OCI-LY7 (cell line): Measurements from ENCODE around the gene DPYD. TPM values are rescaled to one million over a fixed set of nuclear protein-coding genes. Genes with fewer than 3 reads are reported as not detected.

Experiments
- BruUV-seq: library from RNA; stranded (reverse); fragments of 400-500 nt; replicated peaks from 2 replicates; lab custom pipeline; 2021; lab: Mats Ljungman, UMichigan
- CTCF ChIA-PET: fragments of 300-600 bp; sonication (Branson Sonifier 250); formaldehyde crosslinking; loops from one replicate; lab custom pipeline; 2022; ENCODE audit warnings: antibody characterized with exemption; ENCODE audit not compliant: unreplicated experiment; lab: Charles Lee
- POLR2A ChIA-PET: fragments of 300-600 bp; sonication (Branson Sonifier 250); formaldehyde crosslinking; loops from one replicate; lab custom pipeline; 2022; ENCODE audit warnings: antibody characterized with exemption; lab: Charles Lee
- DNase-seq: peaks from one replicate; pipeline ENCODE4 v3.0.0-alpha.2; 2015; ENCODE audit warnings: low spot score
- H2AFZ ChIP-seq: fragments of 200-600 bp; sonication (generic), shearing (Covaris generic); 2 replicates; pipeline ENCODE4 v1.6.1; 2014; ENCODE audit warnings: mild to moderate bottlenecking, antibody characterized with exemption, low read length, moderate library complexity
- H3K27ac ChIP-seq: fragments of 200-600 bp; sonication (generic); 2 replicates; pipeline ENCODE4 v1.5.1; 2014; ENCODE audit warnings: mixed run types, low read depth, mild to moderate bottlenecking, moderate library complexity, low read length, inconsistent platforms; ENCODE audit not compliant: poor library complexity, severe bottlenecking
- H3K36me3 ChIP-seq: fragments of 200-600 bp; sonication (generic); 2 replicates; pipeline ENCODE4 v1.6.1; 2014; ENCODE audit warnings: mild to moderate bottlenecking, antibody characterized with exemption, low read length, moderate library complexity, mixed read lengths; ENCODE audit not compliant: insufficient read depth
- H3K4me1 ChIP-seq: fragments of 200-600 bp; sonication (generic); 2 replicates; pipeline ENCODE4 v1.5.1; 2014; ENCODE audit warnings: mild to moderate bottlenecking, low read length; ENCODE audit not compliant: insufficient read depth, poor library complexity, severe bottlenecking
- H3K4me2 ChIP-seq: fragments of 200-600 bp; sonication (generic); 2 replicates; pipeline ENCODE4 v1.6.1; 2014; ENCODE audit warnings: mild to moderate bottlenecking, low read length
- H3K4me3 ChIP-seq: fragments of 200-600 bp; sonication (generic); 2 replicates; pipeline ENCODE4 v1.5.1; 2014; ENCODE audit warnings: mild to moderate bottlenecking, low read depth, low read length; ENCODE audit not compliant: poor library complexity, severe bottlenecking
- H3K79me2 ChIP-seq: fragments of 200-600 bp; sonication (generic); 2 replicates; pipeline ENCODE4 v1.6.1; 2016; ENCODE audit warnings: low read depth, mild to moderate bottlenecking, low read length, moderate library complexity, mixed read lengths; ENCODE audit not compliant: insufficient read depth
- H3K9me2 ChIP-seq: fragments of 200-600 bp; sonication (generic); 2 replicates; pipeline ENCODE4 v1.6.1; 2016; ENCODE audit warnings: mild to moderate bottlenecking, low read length, mixed read lengths; ENCODE audit not compliant: insufficient read depth
- H3K9me3 ChIP-seq: fragments of 200-600 bp; sonication (generic); 2 replicates; pipeline ENCODE4 v1.6.1; 2014; ENCODE audit warnings: mild to moderate bottlenecking, mixed run types, low read length, mixed read lengths
- H4K20me1 ChIP-seq: fragments of 200-600 bp; sonication (generic); 2 replicates; pipeline ENCODE4 v1.6.1; 2014; ENCODE audit warnings: mild to moderate bottlenecking, antibody characterized with exemption, low read length, moderate library complexity, mixed read lengths; ENCODE audit not compliant: insufficient read depth
- EZH2phosphoT487 ChIP-seq: fragments of 200-600 bp; sonication (generic); IDR thresholded peaks from 2 replicates; pipeline ENCODE4 v1.6.1; 2018; ENCODE audit warnings: low read depth, borderline replicate concordance, mild to moderate bottlenecking, mixed run types, antibody characterized with exemption, low read length, moderate library complexity, mixed read lengths
- intact Hi-C: fragments of 100-400 bp; cut with micrococcal nuclease; formaldehyde crosslinking; loops from one replicate; pipeline ENCODE4 v1.10.0; 2022; ENCODE audit not compliant: unreplicated experiment
- total RNA-seq, 2 experiments: library from RNA; depleted of rRNA in 1 of 2; stranded (reverse); fragments of >200 nt in 1 of 2; shearing (Covaris generic) in 1 of 2; gene quantifications; 2 replicates each; pipeline ENCODE4 v1.2.3, GENCODE V29; 2014 to 2022
- TF ChIP-seq, protein P1 (sequence below): fragments of 200-600 bp; sonication (generic); conservative IDR thresholded peaks from 2 replicates; pipeline ENCODE4 v1.5.1; 2014; ENCODE audit warnings: mild to moderate bottlenecking, antibody characterized with exemption, low read length, moderate library complexity, mixed read lengths

DPYD gene
- total RNA-seq, 2 experiments from 2014 or later: 5.5 to 13.4 TPM

DNA sequence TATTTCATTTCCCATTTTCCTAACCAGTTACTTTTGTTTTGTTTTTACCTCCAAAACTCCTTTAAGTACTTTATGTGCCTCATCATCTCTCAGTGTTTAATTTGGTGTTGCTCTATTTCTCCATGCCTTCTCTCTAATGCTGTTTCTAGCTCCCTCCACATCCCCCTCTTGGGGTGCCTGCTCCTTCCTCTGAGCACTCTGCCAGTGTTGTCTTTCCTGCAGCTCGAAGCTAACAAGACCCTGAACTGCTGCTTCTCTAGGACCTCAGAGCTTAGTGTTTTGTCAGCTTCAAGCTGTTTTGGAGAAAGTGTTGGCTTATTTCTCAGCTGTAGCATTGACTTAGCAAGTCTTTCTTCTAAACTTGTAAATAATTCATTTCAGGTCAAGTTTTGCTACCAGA lies 290.6 kb downstream of the DPYD start:
- DNase-seq: no peak
- H3K27ac ChIP-seq: no peak overlapping the region
- H3K4me2 ChIP-seq: no peak overlapping the region
- no peaks in the 10 kb centered on the region for H3K9me3 ChIP-seq
- BruUV-seq: no TSS peak
- no peaks in the 10 kb centered on the region for H3K79me2 ChIP-seq
- H3K36me3 ChIP-seq: no peaks in the 10 kb centered on the region
- H2AFZ ChIP-seq: no peak overlapping the region
- TF ChIP-seq EZH2phosphoT487: no peak
- TF ChIP-seq, protein P1, sequence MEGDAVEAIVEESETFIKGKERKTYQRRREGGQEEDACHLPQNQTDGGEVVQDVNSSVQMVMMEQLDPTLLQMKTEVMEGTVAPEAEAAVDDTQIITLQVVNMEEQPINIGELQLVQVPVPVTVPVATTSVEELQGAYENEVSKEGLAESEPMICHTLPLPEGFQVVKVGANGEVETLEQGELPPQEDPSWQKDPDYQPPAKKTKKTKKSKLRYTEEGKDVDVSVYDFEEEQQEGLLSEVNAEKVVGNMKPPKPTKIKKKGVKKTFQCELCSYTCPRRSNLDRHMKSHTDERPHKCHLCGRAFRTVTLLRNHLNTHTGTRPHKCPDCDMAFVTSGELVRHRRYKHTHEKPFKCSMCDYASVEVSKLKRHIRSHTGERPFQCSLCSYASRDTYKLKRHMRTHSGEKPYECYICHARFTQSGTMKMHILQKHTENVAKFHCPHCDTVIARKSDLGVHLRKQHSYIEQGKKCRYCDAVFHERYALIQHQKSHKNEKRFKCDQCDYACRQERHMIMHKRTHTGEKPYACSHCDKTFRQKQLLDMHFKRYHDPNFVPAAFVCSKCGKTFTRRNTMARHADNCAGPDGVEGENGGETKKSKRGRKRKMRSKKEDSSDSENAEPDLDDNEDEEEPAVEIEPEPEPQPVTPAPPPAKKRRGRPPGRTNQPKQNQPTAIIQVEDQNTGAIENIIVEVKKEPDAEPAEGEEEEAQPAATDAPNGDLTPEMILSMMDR: no peak
- intact Hi-C loops: no loop called here
- H3K4me3 ChIP-seq: no peak overlapping the region
- ChIA-PET POLR2A (no interaction called here), CTCF (no interaction called here)
- no peaks in the 10 kb centered on the region for H3K4me1 ChIP-seq
- no peaks in the 10 kb centered on the region for H4K20me1 ChIP-seq
- no peaks in the 10 kb centered on the region for H3K9me2 ChIP-seq

DNA sequence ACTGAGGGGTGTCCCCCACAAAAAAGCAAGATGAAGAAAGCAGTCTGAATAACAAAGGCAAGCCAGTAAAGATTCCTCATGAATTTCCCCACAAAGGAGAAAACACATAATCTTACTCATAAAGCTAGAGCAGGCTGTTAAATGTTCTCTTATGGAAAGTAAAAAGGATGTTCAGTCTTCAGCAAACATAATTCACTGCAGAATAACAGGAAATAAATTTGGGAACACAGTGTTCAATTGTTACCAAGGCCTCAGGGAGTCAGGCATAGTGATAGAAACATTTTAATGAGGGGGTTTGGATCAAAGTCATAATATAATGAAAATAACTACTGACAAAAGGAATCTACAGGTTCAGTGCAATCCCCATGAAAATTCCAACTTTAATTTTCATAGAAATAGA lies 297.6 kb downstream of the DPYD start:
- no peak overlapping the region for H3K4me3 ChIP-seq
- H3K9me3 ChIP-seq: no peaks in the 10 kb centered on the region
- TF ChIP-seq EZH2phosphoT487: no peak
- TF ChIP-seq, protein P1: no peak
- no peak overlapping the region for H3K4me2 ChIP-seq
- no peaks in the 10 kb centered on the region for H3K9me2 ChIP-seq
- H3K4me1 ChIP-seq: no peaks in the 10 kb centered on the region
- no TSS peak for BruUV-seq
- H3K79me2 ChIP-seq: no peaks in the 10 kb centered on the region
- CTCF ChIA-PET: no interaction called here
- H3K36me3 ChIP-seq: no peaks in the 10 kb centered on the region
- intact Hi-C loops: no loop called here
- H3K27ac ChIP-seq: no peak overlapping the region
- no peaks in the 10 kb centered on the region for H4K20me1 ChIP-seq
- H2AFZ ChIP-seq: no peak overlapping the region
- no peak for DNase-seq
- POLR2A ChIA-PET: no interaction called here

DNA sequence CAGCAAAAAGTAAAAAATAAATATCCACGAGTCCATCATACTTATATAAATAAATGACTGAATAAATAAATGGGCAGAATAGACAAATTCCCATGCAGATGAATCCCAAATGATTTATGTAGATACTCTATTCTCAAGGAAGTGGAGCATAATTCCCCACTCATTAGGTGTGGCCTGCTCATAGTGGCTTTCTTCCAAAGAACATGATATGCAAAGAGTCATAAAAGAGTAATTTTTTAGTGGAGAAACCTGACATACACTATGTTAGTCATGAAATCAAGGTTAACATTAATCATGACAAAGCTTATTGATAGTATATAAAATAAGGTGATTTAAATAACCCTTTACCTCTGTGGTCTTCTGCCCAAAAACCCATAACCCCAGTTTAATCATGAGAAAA lies 298.9 kb downstream of the DPYD start:
- intact Hi-C loops: no loop called here
- Histone ChIP-seq H3K4me3 (no peak overlapping the region), H3K79me2 (no peaks in the 10 kb centered on the region), H3K36me3 (no peaks in the 10 kb centered on the region), H4K20me1 (no peaks in the 10 kb centered on the region), H3K9me3 (no peaks in the 10 kb centered on the region), H3K27ac (no peak overlapping the region), H3K4me2 (no peak overlapping the region), H3K9me2 (no peaks in the 10 kb centered on the region), H2AFZ (no peak overlapping the region), H3K4me1 (no peaks in the 10 kb centered on the region)
- BruUV-seq: no TSS peak
- ChIA-PET CTCF (no interaction called here), POLR2A (no interaction called here)
- no peak for TF ChIP-seq EZH2phosphoT487
- TF ChIP-seq, protein P1: no peak
- DNase-seq: no peak
